K562 (cell line): ENCODE measurements around the gene ITPKB. TPM values are rescaled to one million over a fixed set of nuclear protein-coding genes. Genes with fewer than 3 reads are reported as not detected.
A peak's percentile ranks its signal among the peaks of the same experiment; 100 is the strongest.

ENCODE experiments used
- ATAC-seq: fragments of 200-7000 bp; cut with Tn5 transposase; 3 replicates; pipeline ENCODE4 v1.9.1; 2020; ENCODE audit warnings: moderate library complexity
- BruUV-seq: library from RNA; stranded (reverse); fragments of 400-500 nt; replicated peaks from 2 replicates; lab custom pipeline; 2021; lab: Mats Ljungman, UMichigan
- CTCF ChIA-PET: fragments of 300-600 bp; formaldehyde crosslinking; extraction: SDS; loops from one replicate; lab custom pipeline; 2021; ENCODE audit warnings: low intra/inter-chr PET ratio; lab: Yijun Ruan, JAX
- POLR2A ChIA-PET: fragments of 300-600, 350-650 bp; sonication (Branson Sonifier 250); formaldehyde crosslinking; extraction: SDS; loops from one replicate; lab custom pipeline; 2021; ENCODE audit warnings: antibody characterized with exemption, inconsistent platforms; lab: Yijun Ruan, JAX
- DNase-seq, 4 experiments: peaks; one replicate each; pipeline versions ENCODE4 v3.0.0 to v3.0.0-alpha.2; 2011 to 2018; ENCODE audit warnings: low spot score in 3 of 4, mixed read lengths in 3 of 4; ENCODE audit errors: extremely low read depth in 1 of 4
- FAIRE-seq: peaks from 2 replicates; lab custom pipeline; 2011; peaks lifted over from hg19 to GRCh38; lab: Jason Lieb, UNC
- H2AFZ ChIP-seq: 2 replicates; pipeline ENCODE4 v1.6.0; 2011; ENCODE audit warnings: low read depth, low read length, control low read depth, inconsistent platforms
- H3K27ac ChIP-seq: fragments of 200-600 bp; 3 replicates; pipeline ENCODE4 v1.8.0; 2011; ENCODE audit warnings: low read depth, mild to moderate bottlenecking, control low read depth, inconsistent platforms, low read length, moderate library complexity, mixed read lengths; ENCODE audit errors: extremely low read depth
- H3K27me3 ChIP-seq, 2 experiments: fragments of 300-600 bp in 1 of 2; 2 replicates in 1 of 2; 3 replicates in 1 of 2; pipeline versions ENCODE4 v1.6.0 to v1.8.0; 2011; ENCODE audit warnings: inconsistent platforms in 2 of 2, low read length in 2 of 2, mild to moderate bottlenecking in 1 of 2, mixed read lengths in 1 of 2, moderate library complexity in 1 of 2; ENCODE audit not compliant: control insufficient read depth in 2 of 2, insufficient read depth in 2 of 2
- H3K36me3 ChIP-seq: fragments of 300-600 bp; 3 replicates; pipeline ENCODE4 v1.8.0; 2011; ENCODE audit warnings: mild to moderate bottlenecking, low read length, inconsistent platforms; ENCODE audit not compliant: control insufficient read depth, insufficient read depth
- H3K4me1 ChIP-seq, 2 experiments: fragments of 200-600 bp in 1 of 2; replicated peaks in 1 of 2; 2 replicates in 1 of 2; 3 replicates in 1 of 2; pipeline versions ENCODE4 v1.5.1 to v1.8.0; 2011; ENCODE audit warnings: inconsistent platforms in 2 of 2, low read length in 2 of 2, mild to moderate bottlenecking in 1 of 2, mixed read lengths in 1 of 2, moderate library complexity in 1 of 2; ENCODE audit not compliant: control insufficient read depth in 2 of 2, insufficient read depth in 2 of 2
- H3K4me2 ChIP-seq: 2 replicates; pipeline ENCODE4 v1.6.1; 2011; ENCODE audit warnings: low read length, control low read depth, inconsistent platforms, mixed read lengths; ENCODE audit not compliant: insufficient read depth
- H3K4me3 ChIP-seq: fragments of 200-600 bp; sonication (generic), shearing (Covaris generic); 2 replicates; pipeline ENCODE4 v1.5.1; 2016; ENCODE audit warnings: control low read depth, inconsistent platforms
- H3K79me2 ChIP-seq: fragments of 200-600 bp; 3 replicates; pipeline ENCODE4 v1.8.0; 2011; ENCODE audit warnings: low read length, inconsistent platforms; ENCODE audit not compliant: control insufficient read depth, insufficient read depth
- H3K9ac ChIP-seq, 2 experiments: 2 replicates each; pipeline versions ENCODE4 v1.6.0 to v1.6.1; 2011; ENCODE audit warnings: low read depth in 2 of 2, low read length in 2 of 2, control low read depth in 1 of 2, inconsistent platforms in 1 of 2, mild to moderate bottlenecking in 1 of 2, mixed read lengths in 1 of 2; ENCODE audit not compliant: insufficient read depth in 1 of 2
- H3K9me1 ChIP-seq: one replicate; pipeline ENCODE4 v1.6.0; 2011; ENCODE audit warnings: inconsistent platforms, mild to moderate bottlenecking, low read length, moderate library complexity; ENCODE audit not compliant: control insufficient read depth, insufficient read depth
- H3K9me3 ChIP-seq: replicated peaks from 2 replicates; pipeline ENCODE4 v1.5.1; 2011; ENCODE audit warnings: low read depth, low read length, inconsistent platforms; ENCODE audit not compliant: control insufficient read depth, insufficient read depth
- H4K20me1 ChIP-seq: replicated peaks from 2 replicates; pipeline ENCODE4 v1.6.1; 2011; ENCODE audit warnings: low read length, inconsistent platforms, mixed read lengths; ENCODE audit not compliant: control insufficient read depth, insufficient read depth
- E2F5 ChIP-seq: sonication (generic); formaldehyde crosslinking; IDR thresholded peaks from 2 replicates; pipeline ENCODE4 v1.8.0; 2022; ENCODE audit warnings: mild to moderate bottlenecking, missing genetic modification reagents
- FOXP1 ChIP-seq: sonication (generic); formaldehyde crosslinking; IDR thresholded peaks from 2 replicates; pipeline ENCODE4 v1.8.0; 2022; ENCODE audit warnings: mild to moderate bottlenecking, missing genetic modification reagents
- GATAD2A ChIP-seq: fragments of 450-650 bp; IDR thresholded peaks from 2 replicates; pipeline ENCODE4 v1.6.1; 2017
- IRF2 ChIP-seq: sonication (generic); formaldehyde crosslinking; IDR thresholded peaks from 2 replicates; pipeline ENCODE4 v1.8.1; 2022; ENCODE audit warnings: mild to moderate bottlenecking, missing genetic modification reagents
- NFE2 ChIP-seq: IDR thresholded peaks from 2 replicates; pipeline ENCODE4 v1.6.1; 2014; ENCODE audit warnings: antibody characterized with exemption, low read depth
- NRF1 ChIP-seq, 2 experiments: fragments of 450-650 bp; IDR thresholded peaks in 1 of 2; conservative IDR thresholded peaks in 1 of 2; 2 replicates each; pipeline ENCODE4 v1.6.1; 2014; ENCODE audit warnings: mild to moderate bottlenecking in 2 of 2
- SIX5 ChIP-seq, 2 experiments: IDR thresholded peaks; 2 replicates each; pipeline ENCODE4 v1.6.1; 2011; ENCODE audit warnings: low read length in 2 of 2, borderline replicate concordance in 1 of 2, low read depth in 1 of 2, mild to moderate bottlenecking in 1 of 2, moderate library complexity in 1 of 2; ENCODE audit not compliant: insufficient read depth in 1 of 2
- SRF ChIP-seq, 2 experiments: fragments of 250-450, 450-650 bp in 1 of 2; sonication (Bioruptor Pico) in 1 of 2; sonication (generic) in 1 of 2; formaldehyde crosslinking; IDR thresholded peaks; 2 replicates each; pipeline versions ENCODE4 v1.5.0 to v1.5.1; 2020 to 2022; ENCODE audit warnings: mild to moderate bottlenecking in 1 of 2, missing genetic modification reagents in 1 of 2
- TBL1XR1 ChIP-seq, 2 experiments: IDR thresholded peaks; 2 replicates each; pipeline ENCODE4 v1.6.1; 2012; ENCODE audit warnings: improper control_type of control experiment in 2 of 2, low read length in 2 of 2, mild to moderate bottlenecking in 1 of 2
- ZNF146 ChIP-seq: IDR thresholded peaks from one replicate; pipeline ENCODE4 v1.6.1; 2018; ENCODE audit warnings: missing compliant biosample characterization; ENCODE audit not compliant: unreplicated experiment
- ZNF384 ChIP-seq: IDR thresholded peaks from 2 replicates; pipeline ENCODE4 v1.6.1; 2012; ENCODE audit warnings: low read depth, low read length, improper control_type of control experiment
- ZNF76 ChIP-seq: fragments of 250-450 bp; sonication (Bioruptor Pico); IDR thresholded peaks from 2 replicates; pipeline ENCODE4 v1.4.0; 2020; ENCODE audit warnings: mild to moderate bottlenecking, moderate library complexity, borderline replicate concordance
- WGBS: fragments of 100-300 bp; shearing (Covaris generic); methylation state at CpG from one replicate; pipeline ENCODE4 v1.1.6; 2016; ENCODE audit warnings: low coverage, mixed read lengths; ENCODE audit not compliant: insufficient coverage; ENCODE audit errors: missing lambda C conversion rate; 5-methylcytosine and 5-hydroxymethylcytosine counted together
- in situ Hi-C: fragments of 300-500 bp; cut with MboI; formaldehyde crosslinking; loops from 4 replicates; pipeline ENCODE4 v1.15.0; 2018; ENCODE audit warnings: inconsistent platforms, mixed read lengths
- intact Hi-C: fragments of 100-400 bp; cut with micrococcal nuclease; formaldehyde crosslinking; loops from 2 replicates; pipeline ENCODE4 v1.14.2; 2022
- polyA plus RNA-seq, 8 experiments: library from polyadenylated mRNA; depleted of rRNA in 4 of 8; stranded (reverse) in 5 of 8; unstranded in 3 of 8; fragments of >200 nt; fragmentation: Nextera tagmentation in 2 of 8; fragmentation: Illumina TruSeq in 1 of 8; extraction: Ambion mirVana in 2 of 8; extraction: Trizol in 1 of 8; gene quantifications; 2 replicates each; pipeline versions ENCODE4 v1.2.1 to v1.2.3, GENCODE V29; 2011 to 2014; ENCODE audit warnings: inconsistent platforms in 1 of 8, missing spikeins in 1 of 8
- total RNA-seq, 7 experiments: library from RNA; depleted of rRNA in 6 of 7; stranded (reverse); fragments of >200 nt in 6 of 7; fragmentation: Illumina TruSeq in 2 of 7; extraction: Trizol in 2 of 7; gene quantifications; 2 replicates each; pipeline versions ENCODE4 v1.2.1 to v1.2.3, GENCODE V29; 2011 to 2021; ENCODE audit warnings: low replicate concordance in 1 of 7

Gene ITPKB
- total and polyA plus RNA-seq, 9 of the 15 experiments (the other 6 are each of a cell fraction or from before 2014, with no cell fraction given) = 0.01 to 0.22 TPM; not detected in 7

- TF ChIP-seq TBL1XR1 (IDR thresholded peaks at IDR 0.05; ENCODE audit: low read length in 2 of 2) = no peak
- no peak for TF ChIP-seq SRF (CRISPR knock-in tag; IDR thresholded peaks at IDR 0.05)
- no peak for TF ChIP-seq NFE2
- TF ChIP-seq GATAD2A = no peak
- TF ChIP-seq ZNF146 (CRISPR knock-in tag) = no peak
- TF ChIP-seq ZNF384 = no peak
- TF ChIP-seq FOXP1 (CRISPR knock-in tag) = no peak
- TF ChIP-seq IRF2 (CRISPR knock-in tag) = no peak
- no peak for TF ChIP-seq E2F5 (CRISPR knock-in tag)
- no peak for TF ChIP-seq ZNF76 (CRISPR knock-in tag)
These were observed 148.5 kb downstream of the ITPKB start (continued) for GRCh38 chr1:226590614-226591013.

- Histone ChIP-seq H3K9ac (no peak overlapping the region), H3K4me2 (no peak overlapping the region), H3K27me3 (peaks cover 65 to 89% of the 10 kb centered on the region in 2 experiments), H3K4me3 (no peak overlapping the region), H3K79me2 (no peaks in the 10 kb centered on the region), H3K9me1 (no peaks in the 10 kb centered on the region), H2AFZ (no peak overlapping the region), H4K20me1 (peaks cover 5% of the 10 kb centered on the region; the same call in 1 of the 2 replicates), H3K27ac (no peak overlapping the region), H3K4me1 (no peaks in the 10 kb centered on the region), H3K36me3 (no peaks in the 10 kb centered on the region), H3K9me3 (no peaks in the 10 kb centered on the region)
- FAIRE-seq (no peak), DNase-seq (no peak), ATAC-seq (no peak)
- TF ChIP-seq SIX5 (IDR thresholded peaks at IDR 0.05; ENCODE audit: borderline replicate concordance in 1 of 2, insufficient read depth in 1 of 2, low read depth in 1 of 2, low read length in 2 of 2) (no peak), NRF1 (conservative IDR thresholded peaks at IDR 0.05 in 1 of 2, IDR thresholded peaks at IDR 0.05 in 1 of 2) (peak in 1 of 2 experiments; percentile 30; a peak in 1 of 4 replicates)
- intact Hi-C loops (no loop called here), in situ Hi-C loops (no loop called here)
- CTCF ChIA-PET = no interaction called here
- WGBS = 1% methylated on average over 11 of the region's 11 CpGs
- BruUV-seq = no TSS peak
- POLR2A ChIA-PET = interaction anchor here (0.6 to 1.1 kb wide), 4 partner anchors 16 to 1304 kb away, joined by 3 to 4 read pairs (median 3); no protein-coding TSS in a partner anchor
These were observed 149.9 kb downstream of the ITPKB start for GRCh38 chr1:226589008-226589733.
